Lower leg skin (tissue), 3 donors: Measurements from ENCODE around the gene SANBR.
"Not testable (repeated sequence)": the region's sequence is repeated elsewhere in the genome, so short reads cannot be mapped to it uniquely, and the experiment has no call there.

Experiments used
- CTCF ChIP-seq, 3 donors: fragments of 450-650 bp; IDR thresholded peaks; one replicate each; pipeline ENCODE4 v1.5.1; 2016; ENCODE audit warnings: antibody characterized with exemption in 3 of 3, mild to moderate bottlenecking in 3 of 3, moderate library complexity in 2 of 3
- POLR2A ChIP-seq, 2 donors: fragments of 450-650 bp; IDR thresholded peaks; one replicate each; pipeline ENCODE4 v1.6.1; 2016 to 2017; ENCODE audit warnings: antibody characterized with exemption in 2 of 2, mild to moderate bottlenecking in 1 of 2, moderate library complexity in 1 of 2

GRCh38 chr2:61036643-61037042, 29.0 kb upstream of the SANBR start:
- not testable (repeated sequence) for TF ChIP-seq CTCF, POLR2A (IDR thresholded peaks at IDR 0.05)
